ENCODE data around the gene OSBPL1A.

OSBPL1A gene

DNA sequence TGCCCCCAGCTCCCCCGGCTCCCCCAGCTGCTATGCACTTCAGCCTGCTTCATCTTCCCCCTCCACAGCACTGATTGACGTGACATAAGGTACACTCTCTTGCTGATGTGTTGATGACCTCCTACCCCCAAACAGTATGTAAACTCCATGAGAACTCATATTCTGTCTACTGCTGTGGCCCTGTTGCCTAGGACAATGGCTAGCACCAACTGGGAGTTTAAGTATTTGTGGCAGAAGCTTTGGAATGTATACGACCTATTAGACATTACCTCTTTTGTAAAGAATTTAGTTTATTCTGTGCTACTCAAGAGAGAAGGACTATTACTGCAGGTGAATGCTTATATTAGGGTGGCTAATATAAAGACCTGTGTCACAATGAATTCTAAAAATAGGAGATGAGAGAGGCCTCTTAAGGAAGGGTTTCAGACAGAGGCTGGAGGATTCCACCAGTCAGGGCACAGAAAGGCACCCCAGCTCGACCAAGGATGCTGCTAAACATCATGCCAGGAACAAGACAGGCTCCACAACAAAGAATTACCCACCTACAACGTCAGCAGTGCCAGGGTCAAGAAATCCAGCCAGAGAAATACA lies 198.2 kb downstream of the OSBPL1A start:
- H3K36me3 ChIP-seq (ENCODE audit: insufficient read depth, low read length), result peaks cover 9% of the 10 kb centered on the region; the same call in 1 of the 2 replicates
- H3K27me3 ChIP-seq (ENCODE audit: insufficient read depth, low read length), result no peaks in the 10 kb centered on the region
- no peak overlapping the region for H3K4me3 ChIP-seq (ENCODE audit: low read length)
- H3K9me3 ChIP-seq (ENCODE audit: insufficient read depth, low read depth, low read length), result no peaks in the 10 kb centered on the region
- WGBS, result 95% methylated on average over 5 of the region's 5 CpGs
- no peak overlapping the region for H3K27ac ChIP-seq (ENCODE audit: low read depth, low read length)
- H3K4me1 ChIP-seq (ENCODE audit: insufficient read depth, low read length), result no peaks in the 10 kb centered on the region
- H3K9ac ChIP-seq (ENCODE audit: low read depth, low read length), result no peak overlapping the region

DNA sequence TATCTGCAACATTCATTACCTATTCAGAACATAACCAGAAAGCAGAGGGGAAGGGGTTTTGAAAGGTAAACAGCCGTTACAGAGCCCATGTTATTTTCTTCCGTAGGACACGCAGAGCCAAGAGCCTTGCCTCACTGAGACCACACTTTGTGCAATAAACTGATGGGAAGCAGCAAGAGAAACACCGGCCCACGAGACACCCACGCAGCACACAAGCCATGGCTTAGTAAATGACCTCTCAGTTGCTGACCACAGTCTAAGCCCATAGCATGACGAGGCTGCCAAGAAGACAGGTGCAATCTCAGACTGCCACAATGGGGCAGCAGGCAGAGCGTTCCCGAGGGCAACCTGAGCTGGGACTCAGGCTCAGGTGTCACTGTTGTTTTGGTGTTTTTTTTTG lies 199.2 kb downstream of the OSBPL1A start:
- H3K27ac ChIP-seq (ENCODE audit: low read depth, low read length), result no peak overlapping the region
- H3K4me1 ChIP-seq (ENCODE audit: insufficient read depth, low read length), result no peaks in the 10 kb centered on the region
- H3K4me3 ChIP-seq (ENCODE audit: low read length), result no peak overlapping the region
- H3K9me3 ChIP-seq (ENCODE audit: insufficient read depth, low read depth, low read length), result no peaks in the 10 kb centered on the region
- no peak overlapping the region for H3K9ac ChIP-seq (ENCODE audit: low read depth, low read length)
- 93% methylated on average over 9 of the region's 9 CpGs for WGBS
- H3K36me3 ChIP-seq (ENCODE audit: insufficient read depth, low read length), result peaks cover 12% of the 10 kb centered on the region; the same call in 1 of the 2 replicates
- no peaks in the 10 kb centered on the region for H3K27me3 ChIP-seq (ENCODE audit: insufficient read depth, low read length)

DNA sequence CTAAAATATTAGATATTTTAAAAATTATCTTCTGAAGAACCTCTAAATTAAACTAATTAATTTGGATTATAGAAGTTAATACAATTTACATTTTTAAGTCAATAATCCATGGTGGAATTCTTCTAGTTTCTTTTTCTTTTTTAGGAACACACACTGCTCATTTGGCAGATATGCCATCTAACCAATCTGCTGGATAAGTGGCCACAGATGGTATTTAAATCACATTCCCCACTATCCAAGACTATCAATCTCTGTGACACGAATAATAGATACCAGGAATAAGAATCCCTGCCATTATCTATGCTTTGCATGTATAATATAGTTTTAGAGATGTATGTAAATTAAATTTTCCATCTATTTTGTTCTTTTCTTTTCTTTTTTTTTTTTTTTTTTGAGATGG lies 200.2 kb downstream of the OSBPL1A start:
- no peak overlapping the region for H3K27ac ChIP-seq (ENCODE audit: low read depth, low read length)
- WGBS, result no CpG with 5 or more reads among the region's 1 CpG
- no peaks in the 10 kb centered on the region for H3K4me1 ChIP-seq (ENCODE audit: insufficient read depth, low read length)
- H3K9me3 ChIP-seq (ENCODE audit: insufficient read depth, low read depth, low read length), result no peaks in the 10 kb centered on the region
- H3K36me3 ChIP-seq (ENCODE audit: insufficient read depth, low read length), result peaks cover 12% of the 10 kb centered on the region; the same call in 1 of the 2 replicates
- no peaks in the 10 kb centered on the region for H3K27me3 ChIP-seq (ENCODE audit: insufficient read depth, low read length)
- no peak overlapping the region for H3K4me3 ChIP-seq (ENCODE audit: low read length)
- H3K9ac ChIP-seq (ENCODE audit: low read depth, low read length), result no peak overlapping the region

DNA sequence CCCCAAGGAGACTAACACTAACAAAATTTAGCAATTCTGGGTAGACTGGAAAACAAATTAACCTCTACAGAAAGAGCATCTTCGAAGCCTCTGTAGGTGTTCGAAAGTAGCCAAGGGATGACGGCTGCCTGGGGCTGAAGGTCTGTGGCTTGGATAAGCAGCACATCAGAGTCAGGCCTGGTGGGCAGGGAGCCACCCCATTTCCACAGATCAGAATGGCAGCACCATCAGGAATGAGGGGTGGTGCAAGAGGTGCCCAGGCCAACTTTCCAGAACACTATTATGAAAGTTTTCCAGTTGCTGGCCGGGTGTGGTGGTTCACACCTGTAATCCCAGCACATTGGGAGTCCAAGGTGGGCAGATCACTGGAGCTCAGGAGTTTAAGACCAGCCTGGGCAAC lies 200.9 kb downstream of the OSBPL1A start:
- no peak overlapping the region for H3K27ac ChIP-seq (ENCODE audit: low read depth, low read length)
- peaks cover 12% of the 10 kb centered on the region; the same call in 1 of the 2 replicates for H3K36me3 ChIP-seq (ENCODE audit: insufficient read depth, low read length)
- H3K9me3 ChIP-seq (ENCODE audit: insufficient read depth, low read depth, low read length), result no peaks in the 10 kb centered on the region
- H3K9ac ChIP-seq (ENCODE audit: low read depth, low read length), result no peak overlapping the region
- no peak overlapping the region for H3K4me3 ChIP-seq (ENCODE audit: low read length)
- no peaks in the 10 kb centered on the region for H3K27me3 ChIP-seq (ENCODE audit: insufficient read depth, low read length)
- H3K4me1 ChIP-seq (ENCODE audit: insufficient read depth, low read length), result no peaks in the 10 kb centered on the region
- WGBS, result 95% methylated on average over 4 of the region's 4 CpGs

DNA sequence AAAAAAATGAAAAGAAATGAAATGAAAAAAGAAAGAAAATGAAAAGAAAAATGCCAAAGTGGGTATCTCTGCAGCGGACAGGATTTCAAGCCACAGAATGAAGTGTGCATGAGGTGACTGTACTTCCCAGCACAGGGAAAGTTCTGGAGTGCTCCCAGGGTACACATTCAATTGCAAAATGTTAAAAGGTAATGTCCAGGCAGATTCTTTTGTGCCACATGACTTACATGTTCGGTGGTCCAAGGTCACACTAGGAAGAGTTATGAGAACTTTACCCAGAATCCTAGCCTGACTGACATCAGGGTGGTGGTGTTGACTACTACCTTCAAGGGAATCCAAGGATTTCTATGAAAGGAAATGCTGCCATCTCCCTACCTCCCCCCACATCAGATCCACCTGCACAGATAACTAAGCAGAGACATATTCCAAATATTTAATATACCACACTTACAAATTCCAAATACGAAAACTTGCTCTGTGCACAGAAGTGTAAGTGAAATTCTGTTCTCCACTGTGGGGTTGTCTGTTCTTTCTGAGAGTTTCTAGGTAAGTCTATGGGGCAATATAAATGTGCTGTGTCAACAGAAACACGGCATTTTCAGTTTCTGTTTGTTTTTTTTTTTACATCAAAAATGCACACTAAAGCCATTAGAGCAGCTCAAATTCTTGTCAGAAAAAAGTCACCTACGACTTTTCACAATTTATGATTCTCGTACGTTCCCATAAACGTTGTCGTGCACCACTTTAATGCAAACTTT lies 202.1 kb downstream of the OSBPL1A start:
- H3K9ac ChIP-seq (ENCODE audit: low read depth, low read length), result no peak overlapping the region
- no peak overlapping the region for H3K27ac ChIP-seq (ENCODE audit: low read depth, low read length)
- no peaks in the 10 kb centered on the region for H3K9me3 ChIP-seq (ENCODE audit: insufficient read depth, low read depth, low read length)
- 93% methylated on average over 9 of the region's 9 CpGs for WGBS
- peaks cover 3% of the 10 kb centered on the region; the same call in 1 of the 2 replicates for H3K4me1 ChIP-seq (ENCODE audit: insufficient read depth, low read length)
- H3K27me3 ChIP-seq (ENCODE audit: insufficient read depth, low read length), result no peaks in the 10 kb centered on the region
- no peak overlapping the region for H3K4me3 ChIP-seq (ENCODE audit: low read length)
- H3K36me3 ChIP-seq (ENCODE audit: insufficient read depth, low read length), result peaks cover 12% of the 10 kb centered on the region; the same call in 1 of the 2 replicates

DNA sequence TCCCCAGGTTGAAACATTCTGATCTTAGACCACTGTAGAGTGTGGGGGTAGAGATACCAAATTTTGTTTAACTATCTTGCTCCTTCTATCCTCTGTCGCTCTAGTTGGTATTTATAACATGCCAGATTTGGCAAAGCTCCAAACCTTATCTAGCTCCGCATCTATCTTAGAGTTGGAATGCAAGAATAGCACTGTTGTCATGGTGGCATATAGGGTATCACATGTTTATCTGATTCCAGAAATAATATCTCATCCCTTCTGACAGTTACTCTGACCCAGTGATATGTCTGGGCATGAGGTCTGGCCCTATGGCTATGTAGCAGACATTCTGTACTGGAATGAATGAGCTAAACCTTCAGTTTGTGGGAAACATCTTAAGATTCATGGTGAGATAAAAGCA lies 207.0 kb downstream of the OSBPL1A start:
- no peaks in the 10 kb centered on the region for H3K9me3 ChIP-seq (ENCODE audit: insufficient read depth, low read depth, low read length)
- peaks cover 10% of the 10 kb centered on the region; the same call in 1 of the 2 replicates for H3K36me3 ChIP-seq (ENCODE audit: insufficient read depth, low read length)
- no peak overlapping the region for H3K9ac ChIP-seq (ENCODE audit: low read depth, low read length)
- 100% methylated on average over 2 of the region's 2 CpGs for WGBS
- H3K4me1 ChIP-seq (ENCODE audit: insufficient read depth, low read length), result peaks cover 11% of the 10 kb centered on the region; the same call in 1 of the 2 replicates
- no peak overlapping the region for H3K27ac ChIP-seq (ENCODE audit: low read depth, low read length)
- H3K4me3 ChIP-seq (ENCODE audit: low read length), result no peak overlapping the region
- H3K27me3 ChIP-seq (ENCODE audit: insufficient read depth, low read length), result no peaks in the 10 kb centered on the region

DNA sequence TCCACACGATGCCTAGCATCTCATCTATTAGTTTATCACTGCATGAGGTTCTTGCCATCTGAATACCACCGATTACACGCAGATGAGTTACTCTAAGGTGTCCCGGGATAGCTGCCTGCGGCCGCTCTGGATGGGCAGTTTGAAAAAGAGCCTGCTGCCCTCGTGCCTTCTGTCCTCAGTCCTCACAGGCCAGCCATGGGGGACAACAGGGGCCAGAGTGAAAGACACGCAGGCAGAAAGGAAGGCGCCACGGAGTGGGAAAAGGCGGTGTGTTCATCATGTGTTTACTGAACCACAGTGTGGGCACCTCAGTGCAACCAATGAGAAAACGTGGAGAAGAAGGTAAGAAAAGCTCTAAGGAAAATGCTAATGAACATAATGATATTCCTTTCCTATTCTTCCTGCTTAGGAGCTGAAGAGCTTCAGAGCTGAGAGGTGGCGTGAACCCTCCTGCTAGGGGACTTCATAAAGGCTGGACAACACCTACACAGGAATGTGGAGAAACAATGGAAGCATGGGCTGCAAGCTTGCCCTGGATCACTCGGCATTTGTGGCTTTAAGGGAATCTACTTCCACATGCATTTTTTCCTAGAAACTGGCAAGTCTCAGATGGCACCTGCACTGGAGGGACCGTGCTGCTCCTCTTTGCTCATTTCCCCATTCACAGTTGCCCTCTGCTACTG lies 207.8 kb downstream of the OSBPL1A start:
- Histone ChIP-seq H3K9ac (ENCODE audit: low read depth, low read length) (no peak overlapping the region), H3K9me3 (ENCODE audit: insufficient read depth, low read depth, low read length) (no peaks in the 10 kb centered on the region), H3K4me1 (ENCODE audit: insufficient read depth, low read length) (peaks cover 14% of the 10 kb centered on the region), H3K27me3 (ENCODE audit: insufficient read depth, low read length) (no peaks in the 10 kb centered on the region), H3K36me3 (ENCODE audit: insufficient read depth, low read length) (peaks cover 5% of the 10 kb centered on the region; the same call in 1 of the 2 replicates), H3K4me3 (ENCODE audit: low read length) (no peak overlapping the region), H3K27ac (ENCODE audit: low read depth, low read length) (no peak overlapping the region)
- 92% methylated on average over 14 of the region's 15 CpGs for WGBS

DNA sequence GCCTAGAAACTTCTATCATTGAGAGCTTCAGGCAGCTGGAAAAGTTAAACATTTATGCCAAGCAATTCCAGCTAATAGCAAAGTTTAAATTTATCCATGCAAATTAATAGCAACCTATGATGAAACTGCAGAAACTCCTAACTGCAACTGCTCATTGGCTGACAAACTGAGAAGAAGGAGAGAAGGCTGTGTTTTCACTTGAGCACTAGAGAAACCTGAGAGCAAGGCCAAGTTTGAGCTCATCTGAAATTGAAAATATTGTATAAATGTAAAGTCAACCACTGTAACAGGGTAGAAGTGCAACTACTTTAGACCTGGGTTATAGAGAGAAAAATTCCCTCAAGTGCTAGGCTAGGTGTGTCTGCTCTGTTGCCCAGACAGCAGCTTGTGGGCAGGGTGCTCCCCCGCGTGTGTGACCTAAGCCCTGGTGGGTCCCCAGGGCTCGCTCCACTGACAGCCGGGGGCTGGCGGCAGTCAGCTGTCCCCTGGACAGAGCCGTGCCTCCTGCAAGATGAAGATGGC lies 208.6 kb downstream of the OSBPL1A start:
- no peak overlapping the region for H3K27ac ChIP-seq (ENCODE audit: low read depth, low read length)

DNA sequence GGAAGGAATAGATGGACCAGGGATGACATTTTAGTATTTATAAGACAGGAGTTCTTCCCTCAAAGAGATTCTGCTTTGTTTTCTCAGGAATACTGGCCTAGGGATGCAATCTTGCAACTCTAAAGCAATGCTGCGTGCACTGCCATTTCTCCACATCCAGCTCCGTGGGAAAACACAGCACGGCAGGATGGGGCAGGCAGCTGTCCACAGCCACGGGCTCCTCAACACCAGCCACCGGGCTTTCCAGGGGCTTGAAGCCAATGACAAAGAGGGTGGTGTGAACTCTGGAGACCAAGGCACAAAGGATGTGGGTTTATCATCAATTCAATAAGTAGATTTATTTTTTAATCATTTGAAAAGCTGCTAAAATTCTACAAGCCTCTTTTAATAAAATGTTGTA lies 209.5 kb downstream of the OSBPL1A start:
- no peak overlapping the region for H3K27ac ChIP-seq (ENCODE audit: low read depth, low read length)
- H3K36me3 ChIP-seq (ENCODE audit: insufficient read depth, low read length), result no peaks in the 10 kb centered on the region
- H3K4me3 ChIP-seq (ENCODE audit: low read length), result no peak overlapping the region
- H3K4me1 ChIP-seq (ENCODE audit: insufficient read depth, low read length), result peaks cover 14% of the 10 kb centered on the region
- no peaks in the 10 kb centered on the region for H3K27me3 ChIP-seq (ENCODE audit: insufficient read depth, low read length)
- WGBS, result 91% methylated on average over 5 of the region's 5 CpGs
- no peak overlapping the region for H3K9ac ChIP-seq (ENCODE audit: low read depth, low read length)
- no peaks in the 10 kb centered on the region for H3K9me3 ChIP-seq (ENCODE audit: insufficient read depth, low read depth, low read length)

More for the DNA sequence above, 208.6 kb downstream of the OSBPL1A start:
- Histone ChIP-seq H3K4me3 (ENCODE audit: low read length) (no peak overlapping the region), H3K27me3 (ENCODE audit: insufficient read depth, low read length) (no peaks in the 10 kb centered on the region), H3K4me1 (ENCODE audit: insufficient read depth, low read length) (peaks cover 14% of the 10 kb centered on the region), H3K9ac (ENCODE audit: low read depth, low read length) (no peak overlapping the region), H3K36me3 (ENCODE audit: insufficient read depth, low read length) (no peaks in the 10 kb centered on the region; the same call in 1 of the 2 replicates), H3K9me3 (ENCODE audit: insufficient read depth, low read depth, low read length) (no peaks in the 10 kb centered on the region)
- 78% methylated on average over 6 of the region's 6 CpGs for WGBS

DNA sequence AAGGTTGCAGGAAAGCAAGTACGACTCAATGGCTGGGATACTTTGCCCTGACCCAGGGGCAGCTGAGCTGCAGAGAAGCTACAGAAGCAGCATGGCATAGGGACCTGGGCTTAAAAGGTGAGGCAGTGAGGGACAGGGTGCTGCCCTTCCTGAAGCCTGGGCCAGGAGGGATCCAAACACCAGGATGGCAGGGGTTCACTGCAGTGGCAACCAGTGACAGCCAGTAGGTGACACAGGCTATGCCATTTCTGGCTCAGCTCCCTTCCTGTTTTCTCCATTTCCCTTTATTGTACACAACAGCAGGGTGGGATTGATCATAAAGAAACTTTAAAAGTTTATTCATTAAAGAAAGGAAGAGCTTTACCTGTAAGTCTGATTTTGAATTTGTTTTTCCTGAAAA lies 209.9 kb downstream of the OSBPL1A start:
- Histone ChIP-seq H3K36me3 (ENCODE audit: insufficient read depth, low read length) (no peaks in the 10 kb centered on the region), H3K9ac (ENCODE audit: low read depth, low read length) (no peak overlapping the region), H3K4me3 (ENCODE audit: low read length) (no peak overlapping the region), H3K9me3 (ENCODE audit: insufficient read depth, low read depth, low read length) (no peaks in the 10 kb centered on the region), H3K27ac (ENCODE audit: low read depth, low read length) (no peak overlapping the region), H3K27me3 (ENCODE audit: insufficient read depth, low read length) (no peaks in the 10 kb centered on the region), H3K4me1 (ENCODE audit: insufficient read depth, low read length) (peaks cover 14% of the 10 kb centered on the region)
- 94% methylated on average over 1 of the region's 1 CpG for WGBS

DNA sequence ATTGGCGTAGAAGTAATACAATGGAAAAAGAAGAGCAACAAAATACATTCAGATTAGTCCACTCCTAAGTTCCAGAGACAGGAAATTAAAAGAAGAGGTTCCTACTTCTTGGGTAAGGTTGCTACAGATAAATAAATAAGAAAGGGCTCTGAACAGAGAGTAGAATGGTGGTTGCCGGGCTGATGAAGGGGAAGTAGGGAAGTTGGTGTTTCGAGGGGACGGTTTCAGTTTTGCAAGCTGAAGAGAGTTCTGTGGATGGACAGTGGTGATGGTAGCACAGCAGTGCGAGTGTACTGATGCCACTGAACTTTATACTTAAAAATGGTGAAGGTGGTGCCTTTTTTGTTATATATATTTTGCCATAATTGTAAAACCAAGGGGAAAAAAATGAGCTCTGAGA lies 210.6 kb downstream of the OSBPL1A start:
- Histone ChIP-seq H3K27ac (ENCODE audit: low read depth, low read length) (no peak overlapping the region), H3K4me1 (ENCODE audit: insufficient read depth, low read length) (peaks cover 16% of the 10 kb centered on the region), H3K9ac (ENCODE audit: low read depth, low read length) (no peak overlapping the region), H3K4me3 (ENCODE audit: low read length) (no peak overlapping the region), H3K9me3 (ENCODE audit: insufficient read depth, low read depth, low read length) (no peaks in the 10 kb centered on the region), H3K36me3 (ENCODE audit: insufficient read depth, low read length) (no peaks in the 10 kb centered on the region), H3K27me3 (ENCODE audit: insufficient read depth, low read length) (no peaks in the 10 kb centered on the region)
- WGBS, result 92% methylated on average over 4 of the region's 5 CpGs

All from HUES64 (cell line).